ENCODE measurements around the gene SH2D4B.

The SH2D4B gene

DNA sequence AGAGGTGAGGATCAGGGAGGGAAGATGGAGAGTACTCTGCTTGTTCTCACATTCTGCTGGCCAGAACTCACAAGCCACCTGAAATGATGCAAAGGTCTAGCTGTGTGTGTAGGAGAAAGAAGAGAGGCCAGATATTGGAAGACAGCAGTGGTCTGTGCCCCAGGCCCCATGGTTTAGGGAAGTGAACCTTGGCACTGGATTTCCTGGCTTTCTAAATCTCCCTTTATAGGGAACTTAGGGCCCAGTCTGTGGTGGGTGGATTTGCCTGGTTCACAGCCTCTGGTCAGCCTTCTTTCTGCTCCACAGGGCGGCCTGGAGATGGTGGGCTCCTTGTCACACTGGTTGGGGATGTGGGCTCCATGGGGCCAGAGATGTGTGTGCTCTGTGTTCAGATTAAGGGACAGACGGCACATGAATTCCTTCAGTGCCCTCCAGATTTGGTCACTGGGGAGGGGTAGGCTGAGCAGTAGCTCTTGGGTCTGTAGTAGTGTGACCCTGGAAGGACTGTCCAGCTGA, 9.5 kb upstream of the SH2D4B start:
- Histone ChIP-seq H3K4me2 (no peak overlapping the region), H3K79me2 (ENCODE audit: insufficient read depth, low read depth) (no peaks in the 10 kb centered on the region), H4K20me1 (ENCODE audit: insufficient read depth) (no peaks in the 10 kb centered on the region), H2AFZ (ENCODE audit: low read depth) (no peak overlapping the region), H3K9ac (no peak overlapping the region), H3K36me3 (ENCODE audit: insufficient read depth) (no peaks in the 10 kb centered on the region), H3K27ac (no peak overlapping the region), H3K4me3 (IDR thresholded peaks at IDR 0.05; ENCODE audit: insufficient read depth, low read depth, low read length) (no peak overlapping the region), H3K4me1 (ENCODE audit: low read depth, poor library complexity, severe bottlenecking) (no peaks in the 10 kb centered on the region), H3K27me3 (ENCODE audit: insufficient read depth, low read depth) (no peaks in the 10 kb centered on the region)
- TF ChIP-seq, protein P1, sequence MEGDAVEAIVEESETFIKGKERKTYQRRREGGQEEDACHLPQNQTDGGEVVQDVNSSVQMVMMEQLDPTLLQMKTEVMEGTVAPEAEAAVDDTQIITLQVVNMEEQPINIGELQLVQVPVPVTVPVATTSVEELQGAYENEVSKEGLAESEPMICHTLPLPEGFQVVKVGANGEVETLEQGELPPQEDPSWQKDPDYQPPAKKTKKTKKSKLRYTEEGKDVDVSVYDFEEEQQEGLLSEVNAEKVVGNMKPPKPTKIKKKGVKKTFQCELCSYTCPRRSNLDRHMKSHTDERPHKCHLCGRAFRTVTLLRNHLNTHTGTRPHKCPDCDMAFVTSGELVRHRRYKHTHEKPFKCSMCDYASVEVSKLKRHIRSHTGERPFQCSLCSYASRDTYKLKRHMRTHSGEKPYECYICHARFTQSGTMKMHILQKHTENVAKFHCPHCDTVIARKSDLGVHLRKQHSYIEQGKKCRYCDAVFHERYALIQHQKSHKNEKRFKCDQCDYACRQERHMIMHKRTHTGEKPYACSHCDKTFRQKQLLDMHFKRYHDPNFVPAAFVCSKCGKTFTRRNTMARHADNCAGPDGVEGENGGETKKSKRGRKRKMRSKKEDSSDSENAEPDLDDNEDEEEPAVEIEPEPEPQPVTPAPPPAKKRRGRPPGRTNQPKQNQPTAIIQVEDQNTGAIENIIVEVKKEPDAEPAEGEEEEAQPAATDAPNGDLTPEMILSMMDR (conservative IDR thresholded peaks at IDR 0.05; ENCODE audit: low read depth, low read length): no peak

DNA sequence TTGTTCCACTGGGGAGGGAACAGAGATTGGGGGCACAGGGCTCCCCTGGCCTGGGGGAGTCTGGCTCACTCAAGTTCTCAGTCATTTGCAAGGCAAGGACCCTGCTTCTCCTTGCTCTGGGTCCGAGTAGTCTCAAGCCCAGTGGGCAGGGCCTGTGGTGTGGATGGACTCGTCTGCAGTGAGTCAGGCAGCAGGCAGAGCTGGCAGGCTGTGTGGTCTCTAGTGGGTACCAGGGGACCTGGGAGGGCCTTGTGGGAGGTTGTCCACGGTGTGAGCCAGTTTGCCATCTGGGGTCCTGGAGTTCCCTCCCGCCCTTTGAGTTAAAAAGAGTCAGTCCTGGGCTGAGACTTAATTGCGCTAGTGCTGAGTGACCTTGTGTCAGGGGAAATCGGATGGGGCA, 8.8 kb upstream of the SH2D4B start:
- H3K79me2 ChIP-seq (ENCODE audit: insufficient read depth, low read depth): no peaks in the 10 kb centered on the region
- H3K36me3 ChIP-seq (ENCODE audit: insufficient read depth): no peaks in the 10 kb centered on the region
- no peak overlapping the region for H3K4me3 ChIP-seq (IDR thresholded peaks at IDR 0.05; ENCODE audit: insufficient read depth, low read depth, low read length)
- no peaks in the 10 kb centered on the region for H3K4me1 ChIP-seq (ENCODE audit: low read depth, poor library complexity, severe bottlenecking)
- TF ChIP-seq, protein P1 (conservative IDR thresholded peaks at IDR 0.05; ENCODE audit: low read depth, low read length): no peak
- H3K4me2 ChIP-seq: no peak overlapping the region
- no peaks in the 10 kb centered on the region for H3K27me3 ChIP-seq (ENCODE audit: insufficient read depth, low read depth)
- H4K20me1 ChIP-seq (ENCODE audit: insufficient read depth): no peaks in the 10 kb centered on the region
- no peak overlapping the region for H3K9ac ChIP-seq
- H2AFZ ChIP-seq (ENCODE audit: low read depth): no peak overlapping the region
- H3K27ac ChIP-seq: no peak overlapping the region

DNA sequence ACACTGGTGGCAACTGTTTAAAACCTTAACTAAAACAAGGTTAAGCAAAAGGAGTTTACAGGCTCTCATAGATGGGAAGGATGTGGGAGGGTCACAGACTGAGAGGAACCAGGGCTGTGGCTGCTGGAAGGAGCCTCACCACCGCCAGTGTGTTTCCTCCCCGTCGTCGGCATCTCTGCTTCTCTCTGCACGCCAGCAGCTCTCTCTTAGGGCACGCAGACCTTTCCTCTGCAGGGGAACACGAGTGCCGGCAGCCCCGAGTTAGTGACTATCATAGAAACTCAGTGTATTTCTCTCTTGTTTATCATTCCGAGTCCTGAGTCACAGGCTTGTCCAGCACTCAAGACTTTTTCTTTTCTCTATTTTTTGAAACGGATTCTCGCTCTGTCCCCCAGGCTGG, 8.1 kb upstream of the SH2D4B start:
- H3K27ac ChIP-seq: no peak overlapping the region

DNA sequence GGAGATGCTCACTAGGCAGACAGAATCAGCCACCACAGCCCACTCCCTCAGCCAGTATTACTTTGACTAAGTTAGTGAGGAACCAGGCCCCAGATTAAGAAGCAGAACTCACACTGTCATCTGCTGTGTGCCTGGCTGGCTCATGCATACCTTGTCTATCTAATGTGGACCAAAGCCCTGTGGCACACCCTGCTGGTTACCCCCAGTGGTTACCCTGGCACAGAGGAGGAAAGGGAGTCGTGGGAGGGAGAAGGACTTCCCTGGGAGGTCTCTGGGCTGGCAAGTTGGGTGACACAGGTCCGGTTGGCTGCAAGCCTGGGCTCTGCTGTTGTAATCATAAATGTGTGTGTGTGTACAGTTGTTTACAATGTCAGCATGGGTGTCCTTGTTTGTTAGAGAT, 7.5 kb upstream of the SH2D4B start:
- no peaks in the 10 kb centered on the region for H3K4me1 ChIP-seq (ENCODE audit: low read depth, poor library complexity, severe bottlenecking)
- no peaks in the 10 kb centered on the region for H3K27me3 ChIP-seq (ENCODE audit: insufficient read depth, low read depth)
- no peak overlapping the region for H3K4me2 ChIP-seq
- no peak overlapping the region for H2AFZ ChIP-seq (ENCODE audit: low read depth)
- no peak overlapping the region for H3K27ac ChIP-seq
- H3K9ac ChIP-seq: no peak overlapping the region
- H3K36me3 ChIP-seq (ENCODE audit: insufficient read depth): no peaks in the 10 kb centered on the region
- no peak overlapping the region for H3K4me3 ChIP-seq (IDR thresholded peaks at IDR 0.05; ENCODE audit: insufficient read depth, low read depth, low read length)
- TF ChIP-seq, protein P1 (conservative IDR thresholded peaks at IDR 0.05; ENCODE audit: low read depth, low read length): no peak
- no peaks in the 10 kb centered on the region for H3K79me2 ChIP-seq (ENCODE audit: insufficient read depth, low read depth)
- no peaks in the 10 kb centered on the region for H4K20me1 ChIP-seq (ENCODE audit: insufficient read depth)

More for the DNA sequence above, 8.1 kb upstream of the SH2D4B start:
- Histone ChIP-seq H2AFZ (ENCODE audit: low read depth) (no peak overlapping the region), H3K4me3 (IDR thresholded peaks at IDR 0.05; ENCODE audit: insufficient read depth, low read depth, low read length) (no peak overlapping the region), H3K9ac (no peak overlapping the region), H3K4me2 (no peak overlapping the region), H3K4me1 (ENCODE audit: low read depth, poor library complexity, severe bottlenecking) (no peaks in the 10 kb centered on the region), H4K20me1 (ENCODE audit: insufficient read depth) (no peaks in the 10 kb centered on the region), H3K36me3 (ENCODE audit: insufficient read depth) (no peaks in the 10 kb centered on the region), H3K27me3 (ENCODE audit: insufficient read depth, low read depth) (no peaks in the 10 kb centered on the region), H3K79me2 (ENCODE audit: insufficient read depth, low read depth) (no peaks in the 10 kb centered on the region)
- TF ChIP-seq, protein P1 (conservative IDR thresholded peaks at IDR 0.05; ENCODE audit: low read depth, low read length): no peak
